Heart right ventricle (tissue), 16 donors: ENCODE data around the gene HIVEP2. TPM values are rescaled to one million over a fixed set of nuclear protein-coding genes. Genes with fewer than 3 reads are reported as not detected.

Experiments used
- ATAC-seq, 8 donors: fragments of 200-7000 bp; cut with Tn5 transposase; one replicate each; pipeline ENCODE4 v1.9.1; 2020; ENCODE audit warnings: mild to moderate bottlenecking in 8 of 8, moderate library complexity in 8 of 8, moderate number of reproducible peaks in 1 of 8
- DNase-seq, 2 donors: peaks; one replicate each; pipeline ENCODE4 v3.0.0-alpha.2; 2020
- H3K27ac ChIP-seq, 10 donors: fragments of 200-600 bp; sonication (generic) in 2 of 10; one replicate each; pipeline versions ENCODE4 v1.5.0 to v1.8.0; 2020 to 2022; ENCODE audit warnings: mild to moderate bottlenecking in 3 of 10
- H3K27me3 ChIP-seq, 7 donors: fragments of 200-600 bp; one replicate each; pipeline ENCODE4 v1.8.0; 2021 to 2022; ENCODE audit warnings: mild to moderate bottlenecking in 2 of 7
- H3K36me3 ChIP-seq, 9 donors: fragments of 200-600 bp; sonication (generic) in 1 of 9; one replicate each; pipeline versions ENCODE4 v1.5.0 to v1.8.0; 2020 to 2022; ENCODE audit warnings: mild to moderate bottlenecking in 2 of 9
- H3K4me1 ChIP-seq, 9 donors: fragments of 200-600 bp; sonication (generic) in 1 of 9; one replicate each; pipeline versions ENCODE4 v1.5.0 to v1.8.0; 2020 to 2022; ENCODE audit warnings: mild to moderate bottlenecking in 4 of 9
- H3K4me3 ChIP-seq, 10 donors: fragments of 200-600 bp; sonication (generic) in 2 of 10; one replicate each; pipeline versions ENCODE4 v1.5.0 to v1.8.0; 2020 to 2022; ENCODE audit warnings: mild to moderate bottlenecking in 7 of 10, moderate library complexity in 2 of 10
- H3K9me3 ChIP-seq, 11 donors: fragments of 200-600 bp in 10 of 11; sonication (generic) in 2 of 11; one replicate each; pipeline versions ENCODE4 v1.5.0 to v1.8.0; 2013 to 2022; ENCODE audit warnings: mild to moderate bottlenecking in 2 of 11, control low read depth in 1 of 11, moderate library complexity in 1 of 11
- CTCF ChIP-seq, 9 donors: fragments of 200-600 bp; sonication (generic) in 2 of 9; IDR thresholded peaks; one replicate each; pipeline versions ENCODE4 v1.5.0 to v1.8.0; 2021 to 2022; ENCODE audit warnings: antibody characterized with exemption in 9 of 9, mild to moderate bottlenecking in 5 of 9, moderate library complexity in 1 of 9
- WGBS, 2 donors: extraction: QIAGEN DNeasy Blood & Tissue Kit; methylation state at CpG; one replicate each; pipeline ENCODE4 v1.1.7; 2013; ENCODE audit warnings: inconsistent platforms in 1 of 2; 5-methylcytosine and 5-hydroxymethylcytosine counted together
- intact Hi-C, 10 donors: fragments of 100-400 bp; cut with DNase I; formaldehyde crosslinking; loops; one replicate each; pipeline versions ENCODE4 v1.11.1 to v1.14.2; 2022
- polyA plus RNA-seq, 2 donors: library from polyadenylated mRNA; stranded (reverse); fragments of 200-250 nt; gene quantifications; one replicate each; pipeline ENCODE4 v1.2.3, GENCODE V29; 2013
- total RNA-seq, 10 donors: library from RNA; stranded (reverse); fragmentation: NEBNext Ultra II Directional in 3 of 10; extraction: Animal tissue kit (Norgen Biotek cat#: 25700) in 3 of 10; gene quantifications; one replicate each; pipeline versions ENCODE4 v1.2.1 to v1.2.4, GENCODE V29; 2021 to 2023
- donor health status: Arrhythmogenic right ventricular cardiomyopathy.
- donor health status: ischemic (EF 13 %, LVEDD 7.1; RV severe dilation, severe dysfunction).
- donor health status: healthy with polysubstance abuse.
- donor health status: DM: no; HTN: yes; CAD: no.
- donor health status: DM: no; HTN: no; CAD: no.
- donor health status: ischemic (EF 25% LVEDD 6.9; RV normal size, moderate dysfunction).
- donor health status: ischemic (EF 25% LVEDD 5.7; RV mildly dilated, moderate dysfunction).
- donor health status: healthy.
- donor health status: DM: yes; HTN: yes; CAD: no.
- donor health status: Ischemic cardiomyopathy.
- donor health status: ischemic (EF 35%, LVEDD 5.7; RV mildly dilated, moderate dysfunction).
- donor health status: nonischemic (EF 11% LVEDD 7.7; RV severe dilation, severe dysfunction).
- donor health status: DM: yes; HTN: yes; CAD: no.
- donor health status: PGD.
- donor health status: ischemic (EF 29% LVEDD 5.4; RV normal size, mild dysfunction).
- donor health status: nonischemic (EF 23%, LVEDD 6.1; RV moderate dilation, normal function).

The HIVEP2 gene
- total and polyA plus RNA-seq, 12 donors: 2.1 to 31.6 (median 21.2) TPM

GRCh38 chr6:142880201-142880600, 64.8 kb downstream of the HIVEP2 start:
- Histone ChIP-seq H3K27ac (no peak overlapping the region), H3K4me1 (peaks cover 0 to 49% (median 31%) of the 10 kb centered on the region in 9 donors), H3K4me3 (no peak overlapping the region), H3K36me3 (no peaks in the 10 kb centered on the region), H3K9me3 (peaks cover 0 to 8% (median 0%) of the 10 kb centered on the region in 11 donors), H3K27me3 (no peaks in the 10 kb centered on the region)
- no peak for DNase-seq
- 98 to 100% methylated on average over 2 of the region's 2 CpGs for WGBS, 2 donors
- TF ChIP-seq CTCF (IDR thresholded peaks at IDR 0.05): no peak
- intact Hi-C loops: loop anchor here in 6 of 10 donors (5.0 to 10.0 kb wide), 6 partner anchors 33 to 185 kb away; partner anchors contain the start of gene HIVEP2 (in 1 of the 6)
- ATAC-seq: no peak

GRCh38 chr6:142879527-142879926, 65.4 kb downstream of the HIVEP2 start:
- Histone ChIP-seq H3K9me3 (peaks cover 0 to 8% (median 0%) of the 10 kb centered on the region in 11 donors), H3K36me3 (no peaks in the 10 kb centered on the region), H3K4me1 (peaks cover 0 to 46% (median 32%) of the 10 kb centered on the region in 9 donors), H3K4me3 (no peak overlapping the region), H3K27ac (no peak overlapping the region), H3K27me3 (no peaks in the 10 kb centered on the region)
- 89 to 91% methylated on average over 2 of the region's 2 CpGs for WGBS, 2 donors
- intact Hi-C loops: loop anchor here in 1 of 10 donors (10.0 kb wide), 1 partner anchor 65 kb away; the partner anchor contains the start of gene HIVEP2
- no peak for DNase-seq
- no peak for ATAC-seq
- no peak for TF ChIP-seq CTCF (IDR thresholded peaks at IDR 0.05)

- no peak for TF ChIP-seq CTCF (IDR thresholded peaks at IDR 0.05)
- intact Hi-C loops: loop anchor here in 1 of 10 donors (10.0 kb wide), 1 partner anchor 66 kb away; the partner anchor contains the start of gene HIVEP2
Measured at GRCh38 chr6:142879076-142879475, 65.9 kb downstream of the HIVEP2 start.

GRCh38 chr6:142878407-142878806, 66.6 kb downstream of the HIVEP2 start:
- WGBS, 2 donors: 57 to 60% methylated on average over 3 of the region's 3 CpGs
- H3K27me3 ChIP-seq: no peaks in the 10 kb centered on the region
- TF ChIP-seq CTCF (IDR thresholded peaks at IDR 0.05): no peak
- H3K9me3 ChIP-seq: peaks cover 0 to 8% (median 0%) of the 10 kb centered on the region in 11 donors
- no peak overlapping the region for H3K4me3 ChIP-seq
- peak overlapping the region in 5 of 10 donors; percentile 3 to 32 (median 13) for H3K27ac ChIP-seq
- peak in 7 of 8 donors; percentile 30 to 86 (median 48) for ATAC-seq
- H3K36me3 ChIP-seq: no peaks in the 10 kb centered on the region
- DNase-seq: peak in 1 of 2 donors; percentile 20
- intact Hi-C loops: loop anchor here in 1 of 10 donors (10.0 kb wide), 1 partner anchor 66 kb away; the partner anchor contains the start of gene HIVEP2
- peaks cover 0 to 48% (median 37%) of the 10 kb centered on the region in 9 donors for H3K4me1 ChIP-seq

More at GRCh38 chr6:142879076-142879475, 65.9 kb downstream of the HIVEP2 start:
- DNase-seq (no peak), ATAC-seq (no peak)
- Histone ChIP-seq H3K4me1 (peaks cover 0 to 47% (median 35%) of the 10 kb centered on the region in 9 donors), H3K27ac (peak overlapping the region in 3 of 10 donors; percentile 8 to 32 (median 32)), H3K4me3 (no peak overlapping the region), H3K27me3 (no peaks in the 10 kb centered on the region), H3K9me3 (peaks cover 0 to 8% (median 0%) of the 10 kb centered on the region in 11 donors), H3K36me3 (no peaks in the 10 kb centered on the region)
- 88 to 90% methylated on average over 6 of the region's 6 CpGs for WGBS, 2 donors
